Small intestine (tissue), 7 donors: ENCODE data around the gene PPP1R9A. TPM values are rescaled to one million over a fixed set of nuclear protein-coding genes. Genes with fewer than 3 reads are reported as not detected.

Source experiments
- DNase-seq, 2 donors: peaks; one replicate each; pipeline versions ENCODE4 v3.0.0 to v3.0.0-alpha.2; 2013
- FAIRE-seq: peaks from 2 replicates; lab custom pipeline; 2012; peaks lifted over from hg19 to GRCh38; lab: Jason Lieb, UNC
- H3K27ac ChIP-seq, 3 donors: one replicate each; pipeline ENCODE4 v1.5.1; 2013; ENCODE audit warnings: low read length in 2 of 3, mild to moderate bottlenecking in 2 of 3, control low read depth in 1 of 3, inconsistent platforms in 1 of 3, low read depth in 1 of 3, moderate library complexity in 1 of 3
- H3K27me3 ChIP-seq, 3 donors: one replicate each; pipeline ENCODE4 v1.6.1; 2013; ENCODE audit warnings: low read length in 3 of 3, inconsistent platforms in 1 of 3; ENCODE audit not compliant: control insufficient read depth in 3 of 3, insufficient read depth in 3 of 3
- H3K36me3 ChIP-seq, 3 donors: one replicate each; pipeline ENCODE4 v1.6.1; 2013; ENCODE audit warnings: low read length in 3 of 3, inconsistent platforms in 1 of 3, low read depth in 1 of 3, mild to moderate bottlenecking in 1 of 3, moderate library complexity in 1 of 3; ENCODE audit not compliant: control insufficient read depth in 3 of 3, insufficient read depth in 2 of 3
- H3K4me1 ChIP-seq, 3 donors: one replicate each; pipeline ENCODE4 v1.6.1; 2013; ENCODE audit warnings: low read length in 2 of 3, inconsistent platforms in 1 of 3, low read depth in 1 of 3, mild to moderate bottlenecking in 1 of 3, moderate library complexity in 1 of 3; ENCODE audit not compliant: control insufficient read depth in 3 of 3, insufficient read depth in 2 of 3
- H3K4me3 ChIP-seq, 3 donors: one replicate each; pipeline ENCODE4 v1.5.1; 2013; ENCODE audit warnings: low read length in 3 of 3, control low read depth in 1 of 3, inconsistent platforms in 1 of 3, low read depth in 1 of 3, mild to moderate bottlenecking in 1 of 3, moderate library complexity in 1 of 3
- H3K9me3 ChIP-seq, 2 donors: one replicate each; pipeline ENCODE4 v1.6.1; 2013; ENCODE audit warnings: low read depth in 1 of 2, low read length in 1 of 2; ENCODE audit not compliant: control insufficient read depth in 2 of 2, insufficient read depth in 1 of 2
- WGBS, 3 donors: extraction: QIAGEN DNeasy Blood & Tissue Kit; methylation state at CpG; one replicate each; pipeline ENCODE4 v1.1.7; 2013; 5-methylcytosine and 5-hydroxymethylcytosine counted together
- polyA plus RNA-seq, 4 donors: library from polyadenylated mRNA; stranded (reverse) in 3 of 4; unstranded in 1 of 4; fragments of 200-250 nt in 3 of 4; fragments of 120-200 nt in 1 of 4; gene quantifications; one replicate each; pipeline versions ENCODE4 v1.2.1 to v1.2.3, GENCODE V29; 2013
- donor health status: healthy with polysubstance abuse.
- donor health status: control.
- donor health status: control.
- donor health status: Bipolar disorder and iron deficiency.
- donor health status: healthy.

PPP1R9A gene
- polyA plus RNA-seq, 4 donors = 0.27 to 13.3 (median 1.6) TPM

DNA sequence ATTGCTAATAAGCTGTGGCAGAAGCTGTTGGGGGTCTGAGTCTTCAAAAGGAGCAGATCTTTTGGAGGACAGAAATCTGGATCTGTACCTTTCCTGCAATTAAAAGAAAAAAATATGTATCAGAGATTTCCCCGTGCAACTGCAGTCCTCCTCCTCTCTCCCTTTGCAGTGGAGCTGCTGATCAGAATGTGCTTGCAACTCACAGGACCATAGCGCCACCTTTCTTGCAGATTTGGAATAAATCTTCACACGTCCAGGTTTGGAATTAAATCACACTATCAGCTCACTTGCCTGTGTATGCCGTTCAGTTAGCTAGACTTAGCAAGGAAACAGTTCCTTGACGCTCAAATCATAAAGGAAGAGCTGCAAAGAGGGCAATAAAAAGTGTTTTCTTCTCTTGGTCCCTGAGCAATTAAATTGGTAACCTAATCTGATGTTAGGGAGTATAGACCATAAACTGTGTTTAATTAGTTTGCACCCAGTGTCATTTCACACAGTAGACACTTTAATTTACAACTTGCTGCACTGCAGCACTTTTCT, 339.5 kb downstream of the PPP1R9A start:
- DNase-seq (peak; percentile 79 to 87), FAIRE-seq (no peak)
- WGBS, 3 donors = 1 to 3% (median 2%) methylated on average over 5 of the region's 5 CpGs
- H3K4me3 ChIP-seq = no peak overlapping the region
- H3K27me3 ChIP-seq = no peaks in the 10 kb centered on the region
- H3K9me3 ChIP-seq = no peaks in the 10 kb centered on the region
- H3K4me1 ChIP-seq = peaks cover 0 to 11% (median 0%) of the 10 kb centered on the region in 3 donors
- H3K27ac ChIP-seq = no peak overlapping the region
- H3K36me3 ChIP-seq = peaks cover 0 to 2% (median 0%) of the 10 kb centered on the region in 3 donors

GRCh38 chr7:95250571-95250970, 343.2 kb downstream of the PPP1R9A start:
- 82 to 88% (median 86%) methylated on average over 6 of the region's 6 CpGs for WGBS, 3 donors
- no peak overlapping the region for H3K27ac ChIP-seq
- FAIRE-seq (no peak), DNase-seq (no peak)
- peaks cover 0 to 7% (median 0%) of the 10 kb centered on the region in 3 donors for H3K36me3 ChIP-seq
- no peaks in the 10 kb centered on the region for H3K27me3 ChIP-seq
- no peak overlapping the region for H3K4me3 ChIP-seq
- no peaks in the 10 kb centered on the region for H3K9me3 ChIP-seq
- H3K4me1 ChIP-seq = peaks cover 0 to 11% (median 0%) of the 10 kb centered on the region in 3 donors

DNA sequence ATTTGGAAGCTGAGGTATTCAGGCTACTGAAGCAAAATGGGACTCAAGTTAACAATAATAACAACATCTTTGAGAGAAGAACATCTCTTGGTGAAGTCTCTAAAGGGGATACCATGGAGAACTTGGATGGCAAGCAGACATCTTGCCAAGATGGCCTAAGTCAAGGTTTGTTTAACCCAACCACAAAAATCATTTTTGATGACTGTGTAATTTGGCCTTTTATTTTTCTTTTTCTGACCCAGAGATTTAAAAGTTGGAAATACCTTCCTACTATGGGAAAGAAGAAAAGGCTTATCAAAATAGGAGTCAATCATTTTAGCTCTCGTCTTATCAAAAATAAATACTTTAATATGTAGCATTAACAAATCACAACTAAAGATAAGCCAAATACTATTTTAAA, 344.6 kb downstream of the PPP1R9A start:
- Histone ChIP-seq H3K4me1 (peaks cover 0 to 2% (median 0%) of the 10 kb centered on the region in 3 donors), H3K4me3 (no peak overlapping the region), H3K27me3 (no peaks in the 10 kb centered on the region), H3K27ac (no peak overlapping the region), H3K9me3 (no peaks in the 10 kb centered on the region), H3K36me3 (peaks cover 0 to 7% (median 0%) of the 10 kb centered on the region in 3 donors)
- no peak for FAIRE-seq
- no peak for DNase-seq
- WGBS, 3 donors = 78 to 91% (median 83%) methylated on average over 1 of the region's 1 CpG

DNA sequence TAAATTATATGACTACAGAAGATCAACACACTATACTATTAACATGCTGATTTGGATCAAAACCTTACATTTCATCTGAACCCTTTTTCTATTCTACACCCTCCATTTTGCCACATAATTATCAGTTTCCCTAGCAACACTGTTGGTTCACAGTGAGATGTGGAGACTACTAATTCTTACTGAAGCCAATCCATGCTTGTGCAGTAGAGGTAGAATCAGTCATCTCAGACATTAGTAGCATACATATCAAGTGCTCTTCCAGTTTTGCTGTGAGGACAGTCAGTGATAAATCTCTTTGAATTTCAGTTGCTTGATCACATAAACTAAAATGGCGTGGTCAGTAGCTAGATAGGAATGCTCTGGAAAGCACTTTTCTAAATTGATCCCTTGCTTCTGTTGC, 346.6 kb downstream of the PPP1R9A start:
- no peak for FAIRE-seq
- no peaks in the 10 kb centered on the region for H3K27me3 ChIP-seq
- H3K4me1 ChIP-seq = no peaks in the 10 kb centered on the region
- H3K4me3 ChIP-seq = no peak overlapping the region
- H3K27ac ChIP-seq = no peak overlapping the region
- peaks cover 0 to 7% (median 0%) of the 10 kb centered on the region in 3 donors for H3K36me3 ChIP-seq
- no peak for DNase-seq
- no peaks in the 10 kb centered on the region for H3K9me3 ChIP-seq
- 81 to 97% (median 85%) methylated on average over 1 of the region's 1 CpG for WGBS, 3 donors

DNA sequence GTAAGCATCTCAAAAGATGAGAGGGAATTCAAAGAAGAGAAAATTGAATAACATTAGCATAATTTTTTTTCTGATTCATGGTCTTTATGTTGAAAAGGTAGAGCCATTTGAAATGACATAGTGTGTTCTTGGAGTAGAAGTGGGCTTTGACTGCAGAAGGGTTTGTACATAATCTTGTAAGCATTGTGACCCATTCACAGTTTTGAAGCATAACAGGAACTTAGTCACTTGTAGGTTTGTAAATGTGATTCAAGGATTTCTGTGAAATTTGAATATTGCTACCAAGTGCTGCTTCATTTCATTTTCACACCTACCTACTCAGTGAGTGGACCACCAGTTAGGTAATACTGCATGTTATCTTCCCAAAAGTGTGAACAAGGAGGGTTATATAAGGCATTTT, 348.3 kb downstream of the PPP1R9A start:
- Histone ChIP-seq H3K4me1 (no peaks in the 10 kb centered on the region), H3K36me3 (peaks cover 0 to 7% (median 0%) of the 10 kb centered on the region in 3 donors), H3K9me3 (no peaks in the 10 kb centered on the region), H3K27me3 (no peaks in the 10 kb centered on the region), H3K4me3 (no peak overlapping the region), H3K27ac (no peak overlapping the region)
- FAIRE-seq (no peak), DNase-seq (no peak)

GRCh38 chr7:95261895-95262415, 354.6 kb downstream of the PPP1R9A start:
- Histone ChIP-seq H3K27me3 (no peaks in the 10 kb centered on the region), H3K9me3 (no peaks in the 10 kb centered on the region), H3K27ac (no peak overlapping the region), H3K4me3 (no peak overlapping the region), H3K4me1 (no peaks in the 10 kb centered on the region), H3K36me3 (peaks cover 0 to 2% (median 0%) of the 10 kb centered on the region in 3 donors)
- DNase-seq (no peak), FAIRE-seq (no peak)

GRCh38 chr7:95262875-95263274, 355.5 kb downstream of the PPP1R9A start:
- 94 to 97% (median 95%) methylated on average over 2 of the region's 2 CpGs for WGBS, 3 donors
- DNase-seq = no peak
- Histone ChIP-seq H3K36me3 (peaks cover 0 to 2% (median 0%) of the 10 kb centered on the region in 3 donors), H3K27ac (no peak overlapping the region), H3K27me3 (no peaks in the 10 kb centered on the region), H3K4me3 (no peak overlapping the region), H3K4me1 (no peaks in the 10 kb centered on the region), H3K9me3 (no peaks in the 10 kb centered on the region)
- no peak for FAIRE-seq

GRCh38 chr7:95263785-95264362, 356.5 kb downstream of the PPP1R9A start:
- no peak for DNase-seq
- H3K9me3 ChIP-seq = no peaks in the 10 kb centered on the region
- H3K27ac ChIP-seq = no peak overlapping the region
- no peak for FAIRE-seq
- peaks cover 0 to 5% (median 0%) of the 10 kb centered on the region in 3 donors for H3K36me3 ChIP-seq
- no peak overlapping the region for H3K4me3 ChIP-seq
- no peaks in the 10 kb centered on the region for H3K27me3 ChIP-seq
- H3K4me1 ChIP-seq = no peaks in the 10 kb centered on the region
- 89 to 96% (median 95%) methylated on average over 4 of the region's 4 CpGs for WGBS, 3 donors
